Smooth muscle cell (in vitro differentiated cells): ENCODE results near the gene CALHM3. TPM values are rescaled to one million over a fixed set of nuclear protein-coding genes. Genes with fewer than 3 reads are reported as not detected.

ENCODE experiments used
- polyA plus RNA-seq: library from polyadenylated mRNA; unstranded; fragments of >200 nt; fragmentation: Nextera tagmentation; extraction: Ambion mirVana; gene quantifications from 2 replicates; pipeline ENCODE4 v1.2.1, GENCODE V29; 2016
- total RNA-seq: library from RNA; depleted of rRNA; stranded (reverse); fragments of >200 nt; gene quantifications from 2 replicates; pipeline ENCODE4 v1.2.3, GENCODE V29; 2014

Gene CALHM3
- total and polyA plus RNA-seq, 2 experiments from 2014 or later: not detected

Other genes with a start within 250 kb of the CALHM3 start
- gene RPEL1, start 233.4 kb downstream of the CALHM3 start, total RNA-seq: not detected in 2 replicates
- not detected in 2 replicates for gene RPEL1, start 233.4 kb downstream of the CALHM3 start, polyA plus RNA-seq
- gene INA, start 202.1 kb downstream of the CALHM3 start, total RNA-seq: 2.2 and 5.0 TPM in 2 replicates
- gene INA, start 202.1 kb downstream of the CALHM3 start, polyA plus RNA-seq: 1.4 and 1.7 TPM in 2 replicates
- gene PCGF6, start 128.1 kb downstream of the CALHM3 start, total RNA-seq: 8.2 and 10.4 TPM in 2 replicates
- gene PCGF6, start 128.1 kb downstream of the CALHM3 start, polyA plus RNA-seq: 8.1 and 9.1 TPM in 2 replicates
- 4.5 and 6.4 TPM in 2 replicates for gene TAF5, start 111.3 kb downstream of the CALHM3 start, total RNA-seq
- gene TAF5, start 111.3 kb downstream of the CALHM3 start, polyA plus RNA-seq: 3.5 and 5.2 TPM in 2 replicates
- gene ATP5MK, start 82.8 kb downstream of the CALHM3 start, total RNA-seq: 961 and 1,249 TPM in 2 replicates
- 527 and 589 TPM in 2 replicates for gene ATP5MK, start 82.8 kb downstream of the CALHM3 start, polyA plus RNA-seq
- 15.6 and 16.9 TPM in 2 replicates for gene PDCD11, start 82.6 kb downstream of the CALHM3 start, total RNA-seq
- gene PDCD11, start 82.6 kb downstream of the CALHM3 start, polyA plus RNA-seq: 12.2 and 13.8 TPM in 2 replicates
- 3.1 and 4.0 TPM in 2 replicates for gene CALHM2, start 26.9 kb downstream of the CALHM3 start, total RNA-seq
- 6.2 and 8.6 TPM in 2 replicates for gene CALHM2, start 26.9 kb downstream of the CALHM3 start, polyA plus RNA-seq
- not detected in 2 replicates for gene CALHM1, start 20.3 kb downstream of the CALHM3 start, total RNA-seq
- 0.05 TPM in 1 of 2 replicates, not detected in the other for gene CALHM1, start 20.3 kb downstream of the CALHM3 start, polyA plus RNA-seq
- gene NEURL1, start 14.5 kb upstream of the CALHM3 start, total RNA-seq: 0.04 and 0.40 TPM in 2 replicates
- 0.91 and 1.1 TPM in 2 replicates for gene NEURL1, start 14.5 kb upstream of the CALHM3 start, polyA plus RNA-seq